EH (cell line): ENCODE measurements around the gene RNF217.
A peak's percentile ranks its signal among the peaks of the same experiment; 100 is the strongest.

Source experiments
- DNase-seq: peaks from one replicate; pipeline ENCODE4 v3.0.0-alpha.2; 2015; ENCODE audit warnings: low read depth

Gene RNF217

DNA sequence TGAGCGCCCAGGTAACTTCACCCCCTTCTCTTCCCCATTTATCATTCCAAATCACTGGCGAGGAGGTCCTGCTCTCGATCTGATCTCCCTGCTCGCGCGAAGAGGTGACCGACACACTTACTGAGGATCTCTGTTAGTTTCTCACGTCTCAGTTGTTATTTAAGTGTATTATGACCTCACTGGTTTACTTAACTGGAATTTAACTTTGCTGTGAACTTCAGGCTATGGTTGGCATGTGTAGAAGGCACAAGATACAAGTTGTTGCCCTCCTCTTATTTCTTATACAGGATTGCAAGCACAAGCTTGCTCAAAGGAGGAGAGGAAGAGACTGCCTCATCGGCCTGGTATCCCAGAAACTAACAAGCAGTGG is 1.2 kb downstream of the RNF217 start:
- peak; percentile 70 for DNase-seq

DNA sequence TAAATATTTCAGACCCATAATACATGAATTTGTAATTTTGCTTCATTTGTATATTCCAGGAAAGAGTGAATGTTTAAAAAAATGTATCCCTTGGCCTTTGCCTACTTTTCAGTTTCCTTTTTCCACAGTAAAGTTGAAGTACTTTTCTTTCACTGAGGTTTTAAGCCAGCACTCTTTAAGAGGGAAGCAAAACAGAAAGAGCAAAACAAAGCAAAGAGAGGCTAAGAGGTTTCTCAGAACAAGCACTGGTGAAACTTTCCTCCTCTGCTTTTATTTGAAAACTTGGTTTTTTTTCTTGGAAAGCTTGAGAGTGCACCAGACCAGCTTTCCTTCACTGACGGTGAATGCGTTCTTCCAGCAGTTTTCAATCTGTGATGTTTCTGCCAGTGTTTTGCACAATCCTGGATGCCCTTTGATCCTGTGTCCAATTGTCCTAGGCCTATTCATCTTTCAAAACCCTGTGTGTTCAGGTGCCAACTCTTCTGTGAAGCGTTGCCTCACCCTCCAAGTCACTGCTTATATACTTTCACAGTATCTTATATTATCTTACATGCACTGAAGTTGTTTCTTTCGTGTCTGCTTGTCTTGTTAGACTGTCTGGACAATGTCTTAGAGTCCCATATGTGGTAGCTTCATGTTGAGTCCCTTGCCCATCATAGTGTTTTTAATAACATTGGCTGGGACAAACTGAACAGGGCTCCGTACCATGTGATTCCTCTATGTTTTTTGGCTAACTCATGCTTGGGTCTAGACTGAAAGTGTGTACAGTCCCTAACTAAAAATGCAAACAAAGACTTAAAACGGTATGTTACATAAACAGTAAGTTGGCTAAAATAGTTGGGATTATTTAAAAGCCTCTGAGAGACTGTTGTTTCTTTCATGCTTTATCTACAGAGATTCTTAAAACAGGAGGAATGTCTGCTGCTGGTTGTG is 1.9 kb downstream of the RNF217 start:
- peak; percentile 39 for DNase-seq

DNA sequence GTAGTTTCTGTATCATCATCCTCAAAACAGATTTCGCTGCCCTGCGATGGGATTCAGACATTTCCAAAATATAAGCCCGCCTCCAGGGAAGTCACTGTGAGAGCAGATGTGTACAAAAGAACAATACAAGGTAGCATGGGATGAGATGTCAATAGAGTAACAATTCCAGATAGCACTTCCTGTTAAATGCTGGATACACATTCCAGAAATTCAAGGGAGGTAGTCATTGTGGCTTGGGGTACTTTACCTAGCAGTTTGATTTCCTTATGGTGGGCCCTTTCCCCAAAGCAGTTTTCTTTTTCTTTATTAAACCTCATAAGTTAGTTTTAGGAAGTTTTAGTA is 2.5 kb downstream of the RNF217 start:
- peak; percentile 39 for DNase-seq

DNA sequence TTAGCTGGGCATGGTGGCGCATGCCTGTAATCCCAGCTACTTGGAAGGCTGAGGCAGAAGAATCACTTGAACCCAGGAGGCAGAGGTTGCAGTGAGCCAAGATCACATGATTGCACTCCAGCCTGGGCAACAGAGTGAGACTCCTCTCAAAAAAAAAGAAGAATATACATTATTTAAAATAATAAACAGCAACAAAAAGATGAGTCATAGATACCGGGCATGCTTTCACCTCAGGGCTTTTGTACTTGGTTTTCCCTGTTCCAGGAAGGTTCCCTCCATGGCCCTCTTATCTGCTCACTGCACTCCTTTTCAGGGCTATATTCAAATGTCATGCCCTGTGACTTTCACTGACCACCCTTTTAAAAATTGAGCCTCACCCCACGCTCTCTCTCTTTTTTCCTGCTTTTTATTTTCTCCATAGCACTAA is 3.2 kb downstream of the RNF217 start:
- peak; percentile 39 for DNase-seq

DNA sequence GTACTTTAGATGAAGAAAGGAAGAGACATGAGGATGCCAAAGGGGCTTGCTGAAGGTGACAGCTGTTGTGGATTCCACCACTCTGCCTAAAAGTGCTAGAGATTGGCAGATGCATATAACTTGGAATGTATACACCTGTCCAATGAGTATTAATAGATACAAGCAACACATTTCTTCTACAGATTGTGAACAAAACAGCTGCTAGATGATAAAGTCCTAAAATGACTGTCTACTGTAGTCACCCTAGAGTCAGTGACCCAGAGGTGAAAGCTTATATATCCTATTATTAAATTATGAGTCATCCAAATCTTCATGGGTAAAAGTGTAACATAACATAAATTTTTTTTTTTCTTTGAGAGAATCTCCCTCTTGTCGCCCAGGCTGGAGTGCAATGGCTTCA is 5.2 kb downstream of the RNF217 start:
- DNase-seq: peak; percentile 49

DNA sequence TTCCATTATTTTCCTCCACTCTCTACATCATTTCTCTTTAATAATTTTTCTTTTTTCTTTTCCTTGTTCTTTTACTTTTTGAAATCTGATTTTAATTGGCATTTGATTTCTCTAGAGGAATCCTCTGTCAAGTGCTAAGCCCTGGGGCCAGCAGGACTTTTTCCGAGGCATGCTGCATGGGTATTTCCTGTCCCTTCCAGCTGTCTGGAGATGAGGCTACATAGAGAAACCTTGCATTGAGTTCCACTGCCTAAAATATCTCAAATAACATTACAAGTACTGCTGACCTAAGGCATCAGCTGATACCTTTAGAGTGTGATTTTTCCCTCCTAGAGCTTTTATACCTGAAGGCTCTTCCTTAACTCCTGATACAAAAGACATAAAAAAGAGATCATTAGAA is 6.2 kb downstream of the RNF217 start:
- DNase-seq: peak; percentile 71

DNA sequence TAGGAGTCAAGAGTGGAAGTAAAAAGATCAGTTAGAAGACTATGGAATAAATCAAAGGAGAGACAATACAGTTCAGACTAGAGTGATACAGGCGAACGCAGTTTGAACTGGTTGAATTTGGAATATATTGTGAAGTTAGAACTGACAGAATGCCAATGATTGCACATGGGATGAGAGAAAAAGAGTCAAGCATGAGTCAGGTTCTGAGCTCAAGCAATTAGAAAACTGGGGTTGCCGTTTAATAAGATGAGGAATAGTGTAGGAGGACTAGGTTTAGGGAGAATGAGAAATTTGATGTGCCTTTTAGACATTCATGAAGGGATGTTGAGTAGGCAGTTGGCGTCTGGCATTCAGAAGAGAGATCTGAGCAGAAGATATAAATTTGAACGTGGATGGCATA is 8.0 kb downstream of the RNF217 start:
- DNase-seq: no peak

DNA sequence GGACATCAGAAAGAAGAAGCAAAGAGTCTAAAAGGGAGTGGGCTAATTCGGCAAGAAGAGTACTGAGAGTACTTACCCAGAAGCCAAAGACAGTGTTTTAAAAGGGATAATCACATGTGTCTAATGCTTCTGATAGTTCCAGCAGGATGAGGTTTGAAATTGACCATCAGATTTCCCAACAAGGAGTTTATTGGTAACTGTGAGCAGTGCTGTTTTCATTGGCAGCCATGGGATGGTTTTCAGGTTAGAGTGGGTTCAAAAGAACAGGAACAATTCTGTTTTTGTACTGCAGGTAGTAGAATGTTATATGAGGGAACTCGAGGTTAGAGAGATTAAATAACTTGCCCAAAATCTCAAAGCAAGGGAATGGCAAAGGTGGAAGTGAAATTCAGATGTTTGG is 8.5 kb downstream of the RNF217 start:
- no peak for DNase-seq

DNA sequence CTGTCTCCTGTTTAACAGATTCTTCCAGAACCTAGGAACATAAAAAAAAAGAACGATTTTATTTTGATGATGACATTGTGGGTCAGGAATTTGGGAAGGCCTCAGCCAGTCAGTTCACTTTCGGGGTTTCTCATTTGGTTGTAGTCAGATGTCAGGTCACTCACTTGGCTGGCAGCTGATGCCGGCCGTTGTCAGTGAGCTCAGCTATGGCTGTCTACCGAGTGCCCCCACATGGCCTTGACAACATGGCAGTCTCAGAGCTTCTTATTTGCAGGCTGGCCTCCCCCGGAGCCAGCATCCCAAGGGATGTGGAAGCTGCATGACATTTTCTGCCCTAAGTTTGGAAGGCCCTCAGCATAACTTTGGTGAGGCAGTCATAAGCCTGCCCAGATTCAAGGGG is 11.5 kb downstream of the RNF217 start:
- no peak for DNase-seq

DNA sequence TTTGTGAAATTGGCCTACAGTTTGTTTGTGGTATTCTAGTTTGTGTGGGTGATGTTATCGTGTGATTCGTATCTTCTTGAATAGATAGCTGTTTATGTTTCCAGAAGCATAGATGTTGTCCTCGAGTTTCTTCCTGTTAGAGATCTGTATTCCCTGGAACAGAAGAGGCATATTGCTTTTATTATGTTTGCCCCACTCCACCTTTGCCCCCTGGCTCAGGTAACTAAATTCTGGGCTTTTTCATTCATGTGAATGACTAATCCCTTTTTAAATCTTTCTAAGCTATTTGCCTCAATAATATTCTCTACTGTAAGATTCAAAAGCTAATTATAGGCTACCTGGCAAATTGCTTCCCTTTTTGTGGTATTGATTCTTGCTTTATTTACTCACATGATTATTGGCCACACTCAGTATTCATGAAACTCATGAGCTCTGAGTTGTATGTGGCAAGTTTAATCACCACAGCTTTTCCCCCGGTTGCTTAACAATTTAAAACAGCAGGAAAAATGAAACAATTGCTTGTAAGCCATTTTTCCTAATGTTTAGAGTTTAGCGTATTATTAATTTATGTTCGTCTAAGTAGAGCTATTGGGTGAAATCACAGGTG is 12.6 kb downstream of the RNF217 start:
- DNase-seq: no peak

DNA sequence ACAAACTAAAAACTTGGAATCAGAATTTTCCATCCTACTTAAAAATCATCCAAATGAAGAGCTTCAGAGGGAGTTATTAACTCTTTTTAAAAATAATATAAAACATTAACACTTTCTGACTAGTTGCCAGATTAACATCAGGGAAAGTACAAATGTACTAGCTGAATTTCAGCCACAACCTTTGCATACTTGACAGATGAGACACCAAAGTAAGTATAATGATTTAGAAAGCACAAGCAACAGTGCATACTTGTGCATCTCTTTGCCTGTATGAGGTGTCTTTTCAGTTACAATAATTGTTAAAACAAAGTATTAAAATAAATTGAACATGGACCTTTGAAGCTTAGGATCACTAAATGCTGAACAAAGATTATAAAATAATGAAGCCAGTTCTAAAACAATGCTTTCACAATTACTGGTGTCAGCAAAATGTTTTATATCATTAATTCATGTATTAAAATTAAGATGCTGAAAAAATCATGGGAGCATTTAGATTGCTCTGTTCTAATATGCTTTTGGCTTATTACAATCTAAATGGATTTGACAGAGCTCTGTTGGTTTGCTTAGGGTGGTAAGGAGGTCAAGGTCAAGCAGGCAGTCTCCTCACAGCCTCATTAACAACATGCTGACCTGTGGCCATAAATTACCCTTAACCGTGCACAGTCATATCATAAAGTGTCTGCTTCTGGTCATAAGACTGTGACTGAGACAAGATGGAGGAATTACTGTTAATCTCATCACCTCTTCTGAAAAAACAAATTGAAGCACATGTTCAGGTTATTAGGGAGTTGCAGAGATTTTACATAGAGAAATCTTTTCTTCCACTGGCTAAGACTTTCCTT is 15.1 kb downstream of the RNF217 start:
- peak; percentile 65 for DNase-seq

DNA sequence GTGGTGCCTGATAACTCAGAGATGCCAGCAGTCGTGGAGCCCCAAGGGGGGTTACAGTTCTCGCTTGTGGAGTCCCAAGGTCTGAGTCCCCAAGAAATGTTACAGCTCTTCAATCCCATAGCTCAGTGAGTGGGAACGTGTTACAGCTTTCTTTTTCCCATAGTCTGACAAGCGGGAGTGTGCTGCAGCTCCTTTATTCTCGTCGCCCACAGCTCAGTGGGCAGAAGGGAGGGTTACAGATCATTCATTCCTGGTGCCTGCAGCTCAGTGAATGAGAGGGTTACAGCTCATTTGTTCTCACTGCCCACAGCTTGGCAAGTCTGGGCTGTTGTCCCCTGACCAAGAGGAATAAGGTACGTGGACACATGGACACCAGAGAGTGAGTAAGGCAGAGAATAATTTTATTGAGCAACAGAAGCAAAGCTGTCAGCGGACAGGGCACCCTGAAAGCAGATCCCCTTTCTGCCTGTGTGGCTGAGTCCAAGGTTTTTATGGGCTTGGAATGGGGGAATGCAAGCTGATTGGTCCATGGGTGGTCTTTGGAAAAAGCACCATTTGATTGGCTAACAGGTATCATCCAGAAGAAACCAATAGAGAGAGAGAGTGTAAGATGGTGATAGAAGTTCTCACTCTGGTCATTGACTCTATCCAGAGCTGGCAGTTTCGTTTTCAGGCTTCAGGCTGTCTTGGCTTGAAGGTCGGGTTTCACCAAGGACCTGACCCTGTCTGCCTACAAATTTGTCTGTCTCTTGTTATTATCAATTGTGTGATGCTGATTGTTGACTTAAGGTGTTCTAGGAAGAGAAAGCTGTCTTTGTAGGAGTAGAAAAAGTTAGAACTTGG is 16.4 kb downstream of the RNF217 start:
- DNase-seq: no peak

DNA sequence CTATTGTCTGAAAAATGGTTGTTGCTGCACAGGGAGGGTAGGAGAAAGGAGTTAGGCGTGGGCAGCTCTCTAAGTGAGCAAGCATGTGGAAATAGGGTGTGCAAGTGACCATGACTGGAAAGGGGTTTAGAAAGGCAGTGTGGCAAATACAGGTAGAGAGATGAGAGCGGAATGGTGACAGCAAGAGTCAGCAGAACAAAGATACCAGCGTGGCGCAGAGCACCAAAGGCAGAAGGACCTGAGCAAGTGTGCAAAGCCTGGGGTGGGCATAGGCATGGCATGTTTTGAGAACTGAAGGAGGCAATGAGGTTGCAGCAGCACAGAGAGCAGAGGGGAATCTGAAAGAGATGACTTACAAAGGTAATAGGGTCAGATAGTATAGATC is 17.0 kb downstream of the RNF217 start:
- DNase-seq: no peak

DNA sequence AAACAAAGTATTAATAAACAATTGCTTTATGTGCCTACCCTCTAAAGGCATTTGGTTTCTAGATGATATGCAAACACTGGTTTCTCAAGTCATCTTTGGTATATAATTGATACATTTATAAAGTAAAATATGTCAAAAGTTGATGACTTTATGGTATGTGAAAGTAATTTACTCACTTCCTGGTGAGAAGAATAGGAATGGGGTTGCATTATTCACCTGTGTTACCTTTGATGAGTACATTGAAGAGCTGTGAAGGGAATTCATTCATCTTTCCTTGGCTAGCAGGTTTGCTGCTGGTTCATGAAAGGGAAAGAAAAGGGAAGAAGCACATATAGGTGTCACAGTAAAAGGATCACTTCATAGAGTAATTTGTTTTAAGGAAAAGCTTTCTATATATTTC is 20.4 kb downstream of the RNF217 start:
- DNase-seq: no peak

DNA sequence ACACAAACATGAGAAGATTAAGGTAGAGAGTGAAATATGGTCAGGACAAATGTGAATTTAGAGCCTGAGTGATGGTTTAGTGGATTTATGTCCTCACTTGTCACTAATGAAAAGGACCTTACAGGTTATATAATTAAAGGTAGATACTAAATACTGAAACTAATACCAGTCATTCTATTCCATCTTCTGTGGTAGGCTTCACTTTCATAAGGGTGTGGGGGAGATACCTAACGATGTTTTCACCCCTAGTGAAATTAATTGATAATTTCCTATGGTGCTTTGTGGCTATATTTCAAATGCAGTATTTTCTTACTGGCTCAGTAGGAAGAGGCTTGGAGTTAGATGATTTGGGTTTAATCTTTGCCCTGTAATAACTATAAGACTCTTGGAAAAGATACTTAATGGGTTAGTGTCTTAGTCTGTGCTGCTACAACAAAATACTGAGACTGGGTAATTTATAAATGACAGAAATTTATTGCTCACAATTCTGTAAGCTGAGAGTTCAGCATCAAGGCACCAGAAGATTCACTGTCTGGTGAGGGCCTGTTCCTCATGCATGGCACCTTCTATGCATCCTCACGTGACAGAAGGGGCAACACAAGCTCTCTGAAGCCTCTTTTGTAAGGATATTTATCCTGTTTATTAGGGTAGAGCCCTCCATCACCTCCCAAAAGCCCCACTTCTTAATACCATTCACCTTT is 21.3 kb downstream of the RNF217 start:
- no peak for DNase-seq

DNA sequence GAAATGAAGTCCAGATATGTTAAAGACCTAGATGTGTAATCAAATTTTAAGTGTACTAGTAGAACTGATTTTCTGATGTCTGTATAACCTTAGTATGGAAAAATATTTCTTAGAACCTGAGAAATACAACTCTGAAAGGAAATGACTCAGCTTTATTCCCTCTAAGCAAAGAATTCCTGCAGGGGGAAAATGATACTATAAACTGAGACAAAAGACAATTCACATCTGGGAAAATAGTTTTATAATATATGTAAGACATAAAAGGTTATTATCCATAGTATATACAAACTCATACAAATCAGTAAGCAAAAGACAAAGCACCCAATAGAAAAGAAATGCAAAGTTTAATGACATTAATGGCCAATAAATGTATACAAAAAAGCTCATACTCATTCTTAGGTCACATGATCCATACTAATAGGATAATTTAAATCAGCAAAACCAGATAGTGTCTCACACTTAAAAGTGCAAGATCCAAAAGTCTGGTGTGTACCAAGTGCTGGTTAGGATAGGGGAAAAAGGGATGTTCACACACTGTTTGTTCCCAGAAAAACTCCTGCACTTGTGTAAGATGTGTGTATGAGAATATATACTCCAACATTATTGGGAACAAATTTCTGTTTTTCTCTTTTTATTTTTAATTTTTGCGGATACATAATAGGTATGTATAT is 22.6 kb downstream of the RNF217 start:
- peak; percentile 63 for DNase-seq

DNA sequence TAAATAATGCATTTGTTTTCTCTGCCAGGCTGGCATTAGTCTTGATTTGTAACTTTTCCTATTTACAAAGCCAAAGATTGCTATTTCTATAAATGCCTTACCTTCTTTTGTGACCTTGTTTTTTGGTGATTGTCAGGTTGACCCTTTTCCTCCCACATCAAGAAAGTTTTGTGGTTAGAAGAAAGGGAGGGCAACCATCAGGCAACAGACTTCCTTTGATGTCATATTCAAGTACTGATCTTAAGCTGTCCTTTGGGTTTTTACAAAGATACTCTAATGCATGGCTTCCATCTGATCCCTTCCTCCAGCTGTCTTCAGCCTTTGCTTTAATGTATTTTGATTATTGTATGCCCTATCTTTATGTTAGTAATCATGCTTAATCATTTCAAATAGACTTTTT is 23.9 kb downstream of the RNF217 start:
- DNase-seq: no peak

DNA sequence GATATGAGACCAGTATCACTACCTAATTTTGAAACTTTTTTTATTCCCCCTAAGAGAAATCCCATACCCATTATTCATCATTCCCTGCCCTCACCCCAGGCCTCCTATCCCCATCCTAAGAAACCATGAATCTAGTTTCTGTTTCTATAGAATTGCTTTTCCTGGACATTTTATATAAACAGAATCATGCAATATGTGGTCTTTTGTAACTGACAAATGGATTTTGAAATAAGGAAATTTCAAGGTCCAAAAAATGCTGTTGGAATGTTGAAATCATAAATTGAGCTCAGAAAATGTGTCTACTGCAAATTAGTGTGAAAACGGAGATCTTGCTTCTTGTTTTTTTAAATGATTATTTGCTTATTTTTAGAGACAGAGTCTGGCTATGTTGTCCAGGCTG is 25.1 kb downstream of the RNF217 start:
- DNase-seq: peak; percentile 20

DNA sequence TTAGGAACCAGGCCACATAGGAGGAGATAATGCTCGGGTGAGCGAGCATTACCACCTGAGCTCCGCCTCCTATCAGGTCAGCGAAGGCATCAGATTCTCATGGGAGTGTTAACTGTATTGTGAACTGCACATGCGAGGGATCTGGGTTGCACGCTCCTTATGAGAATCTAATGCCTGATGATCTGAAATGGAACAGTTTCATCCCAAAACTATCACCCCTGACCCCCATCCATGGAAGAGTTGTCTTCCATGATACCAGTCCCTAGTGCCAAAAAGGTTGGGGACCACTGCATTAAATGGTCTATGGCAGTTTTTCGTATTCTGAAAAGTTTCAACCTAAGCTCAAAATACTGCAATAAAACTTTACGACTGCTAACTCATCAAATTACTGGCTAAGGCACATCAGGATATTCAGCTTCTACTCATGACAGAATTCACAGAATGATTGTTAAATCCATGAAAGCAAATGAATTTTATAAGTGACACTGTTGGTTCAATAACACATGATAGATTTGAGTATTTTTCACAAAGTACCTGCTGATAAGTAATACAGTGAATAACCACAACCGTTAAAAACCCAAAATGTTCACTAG is 25.9 kb downstream of the RNF217 start:
- no peak for DNase-seq
